AG04450 (cell line): ENCODE results near the gene TP53AIP1. TPM values are rescaled to one million over a fixed set of nuclear protein-coding genes. Genes with fewer than 3 reads are reported as not detected.

Source experiments
- CTCF ChIA-PET: fragments of 300-600, 350-600 bp; formaldehyde crosslinking; extraction: SDS; loops from one replicate; lab custom pipeline; 2022; ENCODE audit warnings: antibody characterized with exemption, inconsistent platforms; lab: Charles Lee
- POLR2A ChIA-PET: fragments of 350-600 bp; formaldehyde crosslinking; extraction: SDS; loops from one replicate; lab custom pipeline; 2021; ENCODE audit warnings: antibody characterized with exemption, inconsistent platforms; lab: Yijun Ruan, JAX
- DNase-seq: peaks from one replicate; pipeline ENCODE4 v3.0.0-alpha.2; 2011; ENCODE audit warnings: low read depth, low spot score
- H3K27ac ChIP-seq: one replicate; pipeline ENCODE4 v1.5.1; 2012; ENCODE audit warnings: low read depth, low read length, control low read depth
- H3K27me3 ChIP-seq: one replicate; pipeline ENCODE4 v1.6.0; 2012; ENCODE audit warnings: low read length; ENCODE audit not compliant: control insufficient read depth, insufficient read depth
- H3K4me3 ChIP-seq: 2 replicates; pipeline ENCODE4 v1.5.1; 2011; ENCODE audit warnings: mild to moderate bottlenecking, low read depth, low read length, control low read depth
- H3K9me3 ChIP-seq: 2 replicates; pipeline ENCODE4 v1.5.1; 2012; ENCODE audit warnings: low read length; ENCODE audit not compliant: control insufficient read depth, insufficient read depth
- CTCF ChIP-seq: IDR thresholded peaks from 2 replicates; pipeline ENCODE4 v1.5.1; 2011; ENCODE audit warnings: low read depth, low read length, control low read depth, inconsistent platforms
- polyA plus RNA-seq: library from polyadenylated mRNA; depleted of rRNA; stranded (reverse); fragments of >200 nt; gene quantifications from 2 replicates; pipeline ENCODE4 v1.2.3, GENCODE V29; 2011

TP53AIP1 gene
- polyA plus RNA-seq, 1 experiment: not detected

GRCh38 chr11:128896356-128896755 lies 46.3 kb downstream of the TP53AIP1 start:
- no peak for DNase-seq
- Histone ChIP-seq H3K27me3 (peaks cover 17% of the 10 kb centered on the region), H3K9me3 (no peaks in the 10 kb centered on the region; the same call in 1 of the 2 replicates), H3K27ac (no peak overlapping the region), H3K4me3 (no peak overlapping the region)
- CTCF ChIA-PET: no interaction called here
- POLR2A ChIA-PET: no interaction called here
- no peak for TF ChIP-seq CTCF

GRCh38 chr11:128895526-128895925 lies 47.1 kb downstream of the TP53AIP1 start:
- POLR2A ChIA-PET: no interaction called here
- TF ChIP-seq CTCF: no peak
- CTCF ChIA-PET: interaction anchor here (0.6 kb wide), 1 partner anchor 13 kb away, joined by 3 read pairs; no protein-coding TSS in a partner anchor
- no peak overlapping the region for H3K4me3 ChIP-seq
- H3K9me3 ChIP-seq: no peaks in the 10 kb centered on the region; the same call in 1 of the 2 replicates
- no peak overlapping the region for H3K27ac ChIP-seq
- H3K27me3 ChIP-seq: peaks cover 22% of the 10 kb centered on the region
- DNase-seq: no peak

- POLR2A ChIA-PET: no interaction called here
- peaks cover 30% of the 10 kb centered on the region for H3K27me3 ChIP-seq
- H3K4me3 ChIP-seq: no peak overlapping the region
- H3K27ac ChIP-seq: no peak overlapping the region
- no peak for DNase-seq
- H3K9me3 ChIP-seq: no peaks in the 10 kb centered on the region; the same call in 1 of the 2 replicates
- CTCF ChIA-PET: interaction anchor here (1.0 to 2.0 kb wide), 2 partner anchors 9 to 11 kb away, joined by 3 to 7 read pairs; no protein-coding TSS in a partner anchor
- TF ChIP-seq CTCF: no peak
These were observed 48.0 kb downstream of the TP53AIP1 start for GRCh38 chr11:128894685-128895084.

GRCh38 chr11:128894286-128894681 lies 48.4 kb downstream of the TP53AIP1 start:
- POLR2A ChIA-PET: no interaction called here
- CTCF ChIA-PET: interaction anchor here (1.0 to 2.0 kb wide), 2 partner anchors 9 to 12 kb away, joined by 3 to 7 read pairs; no protein-coding TSS in a partner anchor
- Histone ChIP-seq H3K9me3 (no peaks in the 10 kb centered on the region; the same call in 1 of the 2 replicates), H3K4me3 (no peak overlapping the region), H3K27ac (no peak overlapping the region), H3K27me3 (peaks cover 34% of the 10 kb centered on the region)
- no peak for TF ChIP-seq CTCF
- no peak for DNase-seq

- POLR2A ChIA-PET: no interaction called here
- DNase-seq: no peak
- no peaks in the 10 kb centered on the region; the same call in 1 of the 2 replicates for H3K9me3 ChIP-seq
- H3K27me3 ChIP-seq: peaks cover 38% of the 10 kb centered on the region
- H3K4me3 ChIP-seq: no peak overlapping the region
- CTCF ChIA-PET: interaction anchor here (2.0 to 2.6 kb wide), 3 partner anchors 9 to 62 kb away, joined by 7 to 18 read pairs (median 17); no protein-coding TSS in a partner anchor
- no peak for TF ChIP-seq CTCF
- H3K27ac ChIP-seq: no peak overlapping the region
These were observed 48.9 kb downstream of the TP53AIP1 start for GRCh38 chr11:128893578-128894285.
